Esophagus squamous epithelium (tissue), 5 donors: ENCODE results near the gene PLEKHA6. TPM values are rescaled to one million over a fixed set of nuclear protein-coding genes. Genes with fewer than 3 reads are reported as not detected.

Experiments used
- DNase-seq: peaks from one replicate; lab custom pipeline; 2025; lab: John Stamatoyannopoulos, UW
- H3K27ac ChIP-seq, 4 donors: fragments of 200-600 bp; sonication (generic); one replicate each; pipeline ENCODE4 v1.5.1; 2016 to 2019; ENCODE audit warnings: mild to moderate bottlenecking in 1 of 4
- H3K27me3 ChIP-seq, 4 donors: fragments of 200-600 bp; sonication (generic); 1 replicate in 3 of 4; 2 replicates in 1 of 4; pipeline versions ENCODE4 v1.5.1 to v1.6.0; 2017 to 2021; ENCODE audit warnings: antibody characterized with exemption in 1 of 4
- H3K36me3 ChIP-seq, 3 donors: fragments of 200-600 bp; sonication (generic); one replicate each; pipeline ENCODE4 v1.5.1; 2016 to 2019
- H3K4me1 ChIP-seq, 3 donors: fragments of 200-600 bp; sonication (generic); one replicate each; pipeline ENCODE4 v1.5.1; 2017 to 2019
- H3K4me3 ChIP-seq, 4 donors: fragments of 200-600 bp; sonication (generic); 1 replicate in 3 of 4; 2 replicates in 1 of 4; pipeline ENCODE4 v1.5.1; 2016 to 2019; ENCODE audit warnings: mild to moderate bottlenecking in 2 of 4, moderate library complexity in 1 of 4
- H3K9me3 ChIP-seq, 3 donors: fragments of 200-600 bp; sonication (generic); one replicate each; pipeline ENCODE4 v1.5.1; 2016 to 2019
- POLR2A ChIP-seq, 4 donors: fragments of 450-650 bp; IDR thresholded peaks; one replicate each; pipeline ENCODE4 v1.6.1; 2017; ENCODE audit warnings: antibody characterized with exemption in 4 of 4, mild to moderate bottlenecking in 4 of 4, moderate library complexity in 3 of 4
- WGBS, 2 donors: methylation state at CpG; one replicate each; pipeline ENCODE4 v1.1.5; 2018; 5-methylcytosine and 5-hydroxymethylcytosine counted together
- intact Hi-C: fragments of 100-400 bp; cut with DNase I; formaldehyde crosslinking; loops from one replicate; pipeline ENCODE4 v1.15.0; 2022
- total RNA-seq, 4 donors: library from RNA; depleted of rRNA; stranded (reverse); fragments of >200 nt; gene quantifications; one replicate each; pipeline ENCODE4 v1.1.0, GENCODE V29; 2016
- TF ChIP-seq, protein P1 (sequence below), 6 experiments: fragments of 450-650 bp in 4 of 6; fragments of 200-600 bp in 2 of 6; sonication (generic) in 2 of 6; IDR thresholded peaks; one replicate each; pipeline ENCODE4 v1.5.1; 2016 to 2019; ENCODE audit warnings: antibody characterized with exemption in 6 of 6, mild to moderate bottlenecking in 4 of 6, moderate library complexity in 4 of 6
- donor health status: DM: yes; HTN: yes; CAD: no.

Gene PLEKHA6
- total RNA-seq, 4 donors from 2014 or later, result 7.4 to 40.6 (median 18.3) TPM

DNA sequence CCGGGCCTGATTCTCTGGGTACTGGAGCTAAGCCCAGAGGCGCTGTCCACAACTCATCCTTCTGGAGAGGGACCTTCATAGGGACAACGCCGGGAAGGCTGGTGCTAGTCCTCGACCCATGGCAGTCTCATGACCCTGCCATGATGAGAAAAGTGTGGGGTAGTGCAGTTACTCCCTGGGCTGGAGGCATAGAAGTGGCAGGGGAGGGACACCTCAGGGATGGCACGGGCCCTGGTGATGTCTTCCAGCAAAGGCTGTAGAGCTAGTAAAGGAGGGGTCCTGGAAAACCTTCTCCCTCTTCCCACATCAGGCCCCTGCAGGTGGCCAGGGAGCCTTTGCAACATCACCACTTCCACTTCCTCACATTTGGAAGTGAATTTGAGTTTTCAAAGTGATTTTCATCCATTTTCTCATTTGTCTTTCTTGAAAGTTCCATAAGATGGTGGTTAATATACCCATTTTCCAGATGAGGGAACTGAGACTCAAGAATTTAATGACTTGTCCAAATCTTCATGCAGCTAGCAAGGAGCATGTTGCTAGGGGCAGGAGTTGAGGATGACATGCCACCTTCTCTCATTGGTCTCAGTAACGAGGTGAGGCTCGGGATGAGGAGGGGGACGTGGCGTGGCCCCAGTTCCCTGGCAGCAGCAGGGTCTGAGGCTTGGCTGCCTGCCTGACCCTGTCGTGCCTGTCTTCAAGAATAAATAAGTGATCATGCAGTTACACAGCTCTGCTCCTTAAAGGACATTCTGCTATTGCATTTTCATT is 142.7 kb downstream of the PLEKHA6 start:
- H3K9me3 ChIP-seq, result no peaks in the 10 kb centered on the region
- no peak overlapping the region for H3K4me3 ChIP-seq
- no peak for DNase-seq
- H3K4me1 ChIP-seq, result peaks cover 9 to 12% (median 10%) of the 10 kb centered on the region in 3 donors
- H3K36me3 ChIP-seq, result peaks cover 0 to 13% (median 0%) of the 10 kb centered on the region in 3 donors
- TF ChIP-seq, protein P1, sequence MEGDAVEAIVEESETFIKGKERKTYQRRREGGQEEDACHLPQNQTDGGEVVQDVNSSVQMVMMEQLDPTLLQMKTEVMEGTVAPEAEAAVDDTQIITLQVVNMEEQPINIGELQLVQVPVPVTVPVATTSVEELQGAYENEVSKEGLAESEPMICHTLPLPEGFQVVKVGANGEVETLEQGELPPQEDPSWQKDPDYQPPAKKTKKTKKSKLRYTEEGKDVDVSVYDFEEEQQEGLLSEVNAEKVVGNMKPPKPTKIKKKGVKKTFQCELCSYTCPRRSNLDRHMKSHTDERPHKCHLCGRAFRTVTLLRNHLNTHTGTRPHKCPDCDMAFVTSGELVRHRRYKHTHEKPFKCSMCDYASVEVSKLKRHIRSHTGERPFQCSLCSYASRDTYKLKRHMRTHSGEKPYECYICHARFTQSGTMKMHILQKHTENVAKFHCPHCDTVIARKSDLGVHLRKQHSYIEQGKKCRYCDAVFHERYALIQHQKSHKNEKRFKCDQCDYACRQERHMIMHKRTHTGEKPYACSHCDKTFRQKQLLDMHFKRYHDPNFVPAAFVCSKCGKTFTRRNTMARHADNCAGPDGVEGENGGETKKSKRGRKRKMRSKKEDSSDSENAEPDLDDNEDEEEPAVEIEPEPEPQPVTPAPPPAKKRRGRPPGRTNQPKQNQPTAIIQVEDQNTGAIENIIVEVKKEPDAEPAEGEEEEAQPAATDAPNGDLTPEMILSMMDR (IDR thresholded peaks at IDR 0.05), result no peak
- no peak for TF ChIP-seq POLR2A (IDR thresholded peaks at IDR 0.05)
- intact Hi-C loops, result no loop called here
- WGBS, 2 donors, result 75 to 89% methylated on average over 9 to 11 of the region's 11 CpGs
- peaks cover 0 to 20% (median 0%) of the 10 kb centered on the region in 4 donors for H3K27me3 ChIP-seq
- H3K27ac ChIP-seq, result no peak overlapping the region

- WGBS, 2 donors, result 54 to 73% methylated on average over 4 of the region's 4 CpGs
- no peak for TF ChIP-seq POLR2A (IDR thresholded peaks at IDR 0.05)
- TF ChIP-seq, protein P1 (IDR thresholded peaks at IDR 0.05), result no peak
- H3K36me3 ChIP-seq, result peaks cover 0 to 4% (median 0%) of the 10 kb centered on the region in 3 donors
- intact Hi-C loops, result no loop called here
- H3K4me3 ChIP-seq, result no peak overlapping the region
- H3K4me1 ChIP-seq, result peaks cover 9 to 12% (median 10%) of the 10 kb centered on the region in 3 donors
- DNase-seq, result no peak
- H3K27me3 ChIP-seq, result peaks cover 0 to 20% (median 0%) of the 10 kb centered on the region in 4 donors
- H3K27ac ChIP-seq, result no peak overlapping the region
- H3K9me3 ChIP-seq, result no peaks in the 10 kb centered on the region
Measured at GRCh38 chr1:204216236-204216635, 143.5 kb downstream of the PLEKHA6 start.

DNA sequence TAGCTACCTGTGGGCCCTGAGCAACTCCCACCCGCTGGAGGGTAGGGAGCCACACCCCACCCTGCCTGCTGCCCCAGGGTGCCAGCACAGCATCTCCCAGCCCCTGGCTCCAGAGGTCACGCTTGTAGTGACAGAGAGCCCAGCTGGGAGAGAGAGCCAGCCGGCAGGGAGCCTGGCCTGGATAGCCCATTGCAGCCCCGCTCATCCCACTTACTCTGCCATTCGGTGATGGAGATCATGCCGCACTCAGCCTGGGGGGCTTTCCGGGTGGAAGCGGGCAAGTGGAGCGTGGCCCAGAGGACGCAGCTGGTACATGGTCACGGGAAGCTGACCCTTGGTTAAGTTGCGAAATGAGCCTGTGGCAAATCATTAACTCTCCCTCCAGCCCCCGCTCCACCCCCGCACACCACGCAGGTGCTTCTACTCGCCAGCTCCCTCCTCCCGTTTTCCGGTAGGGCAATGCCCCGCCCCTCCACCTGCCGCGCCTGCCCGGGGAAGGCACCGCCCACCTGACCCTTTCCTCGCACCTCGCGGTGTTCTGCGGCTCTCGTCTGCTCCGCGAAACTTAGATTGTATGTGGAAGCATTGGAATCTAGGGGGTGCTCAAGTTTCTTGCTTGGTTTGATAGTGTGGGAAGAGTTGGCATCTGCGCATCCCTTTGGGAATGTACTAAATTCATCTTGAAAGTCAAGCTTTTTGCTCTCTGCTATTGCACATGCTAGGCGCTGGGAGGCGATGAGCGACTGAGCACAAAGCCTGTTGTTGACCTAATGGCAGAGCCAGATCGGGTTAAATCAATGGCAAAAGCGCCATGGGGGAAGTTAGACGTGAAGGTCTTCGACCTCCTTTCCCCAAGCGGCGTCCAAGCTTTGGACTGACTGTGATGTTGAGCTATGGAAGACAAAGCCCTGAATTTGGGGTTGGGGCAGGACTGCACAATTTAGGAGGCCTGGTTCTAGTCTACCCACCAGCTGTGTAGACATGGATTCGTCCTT is 145.8 kb downstream of the PLEKHA6 start, which contains the start of gene GOLT1A:
Gene GOLT1A, minus strand, starts transcription at position 321 of the 995 bp plus-strand sequence. Its CDS starts 82 bp downstream, at position 239.
- Histone ChIP-seq H3K4me3 (peak within 1 kb of the TSS in 3 of 4 donors; percentile 23 to 47 (median 30)), H3K9me3 (no peaks in the 10 kb centered on the region), H3K27me3 (peaks cover 0 to 20% (median 0%) of the 10 kb centered on the region in 4 donors), H3K36me3 (no peaks in the 10 kb centered on the region), H3K4me1 (peaks cover 9 to 12% (median 10%) of the 10 kb centered on the region in 3 donors), H3K27ac (no peak within 1 kb of the TSS)
- DNase-seq, result no peak
- intact Hi-C loops, result loop anchor here (5.0 kb wide), 1 partner anchor 153 kb away; no protein-coding TSS in a partner anchor
- WGBS, 2 donors, result 23 to 40% methylated on average over 7 to 9 of the region's 41 CpGs
- no peak for TF ChIP-seq POLR2A (IDR thresholded peaks at IDR 0.05)
- TF ChIP-seq, protein P1 (IDR thresholded peaks at IDR 0.05), result peak in 5 of 6 experiments; percentile 55 to 78 (median 66)

DNA sequence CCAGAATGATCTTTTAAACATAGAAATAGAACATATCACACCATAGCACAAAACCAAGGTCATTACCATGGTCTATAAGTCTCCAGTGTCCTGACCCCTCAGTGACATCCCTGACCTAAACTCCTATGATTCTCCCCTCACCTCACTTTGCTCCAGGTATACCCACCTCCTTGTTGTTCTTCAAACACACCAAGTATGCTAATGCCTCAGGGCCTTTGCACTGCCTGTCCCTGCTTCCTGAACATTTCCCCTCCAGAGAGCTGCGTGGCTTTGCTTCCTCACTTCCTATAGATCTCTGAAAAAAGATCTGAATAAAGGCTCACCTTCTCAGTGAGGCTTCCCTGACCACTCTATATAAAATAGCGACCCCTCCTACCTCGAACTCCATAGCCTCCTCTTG is 147.0 kb downstream of the PLEKHA6 start:
- WGBS, 2 donors, result 83 to 87% methylated on average over 3 of the region's 3 CpGs
- intact Hi-C loops, result loop anchor here (5.0 kb wide), 1 partner anchor 155 kb away; no protein-coding TSS in a partner anchor
- no peak for DNase-seq
- Histone ChIP-seq H3K4me3 (no peak overlapping the region), H3K9me3 (no peaks in the 10 kb centered on the region), H3K27ac (no peak overlapping the region), H3K4me1 (peaks cover 9 to 12% (median 10%) of the 10 kb centered on the region in 3 donors), H3K27me3 (peaks cover 0 to 20% (median 0%) of the 10 kb centered on the region in 4 donors), H3K36me3 (no peaks in the 10 kb centered on the region)
- TF ChIP-seq POLR2A (IDR thresholded peaks at IDR 0.05), result no peak
- TF ChIP-seq, protein P1 (IDR thresholded peaks at IDR 0.05), result no peak
